ENCODE data around the gene ARIH2. TPM values are rescaled to one million over a fixed set of nuclear protein-coding genes. Genes with fewer than 3 reads are reported as not detected.

The ARIH2 gene
- total and polyA plus RNA-seq, 2 of the 8 experiments (the other 6 are each of a cell fraction or from before 2014, with no cell fraction given) = 72.9 to 136 TPM

GRCh38 chr3:48962340-48962739 lies 43.7 kb downstream of the ARIH2 start (continued):
- TF ChIP-seq CHD7 (IDR thresholded peaks at IDR 0.05; ENCODE audit: insufficient replicate concordance, low read length) (no peak), JUND (IDR thresholded peaks at IDR 0.05; ENCODE audit: low read length) (no peak), RFX5 (IDR thresholded peaks at IDR 0.05; ENCODE audit: borderline replicate concordance, low read depth, low read length) (no peak), ATF3 (IDR thresholded peaks at IDR 0.05; ENCODE audit: insufficient read depth, low read depth, low read length) (no peak), CTCF (IDR thresholded peaks at IDR 0.05; ENCODE audit: control extremely low read depth in 1 of 3, insufficient read depth in 1 of 3, low read depth in 1 of 3, low read length in 3 of 3) (no peak), SIX5 (IDR thresholded peaks at IDR 0.05; ENCODE audit: low read depth, low read length) (no peak), SAP30 (IDR thresholded peaks at IDR 0.05; ENCODE audit: insufficient read depth, insufficient replicate concordance, low read length) (no peak), EZH2 (IDR thresholded peaks at IDR 0.05; ENCODE audit: low read depth, low read length, severe bottlenecking) (no peak)

Measured in H1 (cell line).